GM18511 (cell line): ENCODE measurements around the gene UBLCP1.
"Not testable (repeated sequence)": the region's sequence is repeated elsewhere in the genome, so short reads cannot be mapped to it uniquely, and the experiment has no call there.

ENCODE experiments used
- ATAC-seq: cut with Tn5 transposase; IDR thresholded peaks from one replicate; pipeline ENCODE4 v1.9.1; 2021; ENCODE audit warnings: mild to moderate bottlenecking, moderate library complexity; ENCODE audit not compliant: unreplicated experiment

Gene UBLCP1

DNA sequence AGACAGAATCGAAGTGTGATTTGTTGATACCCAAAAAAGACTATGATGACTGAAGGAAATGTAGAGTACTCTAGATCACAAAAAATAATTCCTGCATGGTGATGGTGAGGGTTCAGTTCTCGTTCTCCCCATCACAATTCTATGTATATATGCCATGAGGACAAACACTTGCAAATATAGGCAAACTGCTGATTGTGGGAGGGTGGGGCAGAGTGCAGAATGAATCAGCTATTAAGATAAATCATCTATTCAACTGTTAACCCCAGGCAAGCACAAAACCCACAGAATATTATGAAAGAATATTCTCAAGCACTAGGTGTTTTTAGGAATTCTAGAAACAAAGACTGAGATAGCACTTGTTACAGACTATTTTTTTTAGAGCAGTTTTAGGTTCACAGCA lies 13.9 kb upstream of the UBLCP1 start:
- no peak for ATAC-seq

DNA sequence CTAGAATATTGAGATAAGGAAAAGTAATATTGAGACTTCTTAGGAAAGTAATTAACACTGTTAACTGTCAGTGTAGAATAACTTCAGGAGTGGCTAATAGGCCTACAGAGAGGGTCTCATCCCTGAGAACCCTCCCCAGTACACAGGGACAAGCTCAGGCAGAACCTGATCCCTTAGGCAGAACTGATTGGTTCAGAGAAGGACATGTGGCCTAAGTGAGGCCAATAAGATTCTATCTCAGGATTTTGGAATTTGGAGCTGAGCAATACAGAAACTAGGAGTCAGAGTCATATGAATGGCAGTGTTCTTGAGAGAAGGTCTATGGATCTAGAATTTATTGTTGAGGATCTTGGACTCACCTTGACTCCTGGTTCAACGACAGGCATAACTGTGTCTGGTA lies 10.9 kb upstream of the UBLCP1 start:
- ATAC-seq, result no peak

DNA sequence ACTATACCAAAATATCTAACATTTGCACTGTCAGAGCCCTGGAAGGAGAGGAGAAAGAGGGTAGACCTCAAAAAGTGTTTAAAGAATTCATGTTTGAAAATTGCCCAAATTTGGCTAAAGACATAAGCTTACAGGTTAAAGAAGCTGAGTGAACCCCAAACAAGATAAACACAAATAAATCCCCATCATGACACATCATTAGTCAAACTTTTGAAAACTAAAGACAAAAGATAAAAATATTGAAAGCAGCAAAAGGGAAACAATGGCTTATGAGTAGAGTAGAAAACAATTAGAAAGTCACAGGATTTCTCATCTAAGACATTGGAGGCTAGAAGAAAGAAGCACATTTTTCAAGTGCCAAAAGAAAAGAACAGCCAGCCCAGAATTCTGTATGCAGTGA lies 6.1 kb upstream of the UBLCP1 start:
- ATAC-seq, result no peak

DNA sequence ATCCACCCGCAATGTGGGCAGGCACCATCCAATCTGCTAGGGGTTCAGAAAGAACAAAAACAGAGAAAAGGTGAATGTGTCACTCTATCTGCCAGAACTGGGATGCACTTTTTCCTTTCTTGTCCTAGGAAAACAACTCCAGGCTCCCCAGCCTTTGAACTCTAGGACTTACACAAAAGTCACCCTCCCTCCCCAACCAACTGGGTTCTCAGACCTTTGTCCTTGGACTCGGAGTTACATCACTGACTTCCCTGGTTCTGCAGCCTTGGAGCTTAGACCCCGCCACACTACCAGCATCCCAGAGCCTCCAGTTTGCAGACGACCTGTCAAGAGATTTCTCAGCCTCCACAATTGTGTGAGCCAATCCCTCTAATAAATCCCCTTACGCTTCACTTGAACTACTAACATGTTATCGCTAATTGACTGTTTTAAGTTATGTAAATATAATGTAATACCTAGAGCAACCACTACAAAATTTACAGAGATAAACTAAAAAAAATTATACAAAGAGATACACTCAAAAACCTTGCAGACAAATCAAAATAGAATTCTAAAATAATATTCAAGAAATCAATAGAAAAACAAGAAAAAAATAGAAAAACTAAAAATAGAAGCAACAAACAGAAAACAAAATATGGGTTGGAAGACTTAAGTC lies 5.3 kb upstream of the UBLCP1 start:
- no peak for ATAC-seq

DNA sequence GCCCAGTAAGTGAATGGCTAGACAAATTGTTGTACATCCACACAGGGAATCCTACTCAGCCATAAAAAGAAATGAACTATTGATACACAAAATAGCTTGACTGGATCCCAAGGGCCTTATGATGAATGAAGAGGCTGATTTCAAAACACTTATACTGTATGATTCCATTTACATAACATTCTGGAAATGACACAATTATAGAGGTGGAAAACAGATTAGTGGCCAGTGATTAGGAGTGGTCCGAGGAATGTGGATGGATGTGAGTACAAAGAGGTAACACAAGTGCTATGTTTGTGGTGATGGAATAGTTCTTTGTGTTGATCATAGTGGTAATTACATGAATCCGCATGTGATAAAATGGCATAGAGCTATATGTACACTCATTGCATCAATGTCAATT lies 4.7 kb upstream of the UBLCP1 start:
- ATAC-seq, result no peak

DNA sequence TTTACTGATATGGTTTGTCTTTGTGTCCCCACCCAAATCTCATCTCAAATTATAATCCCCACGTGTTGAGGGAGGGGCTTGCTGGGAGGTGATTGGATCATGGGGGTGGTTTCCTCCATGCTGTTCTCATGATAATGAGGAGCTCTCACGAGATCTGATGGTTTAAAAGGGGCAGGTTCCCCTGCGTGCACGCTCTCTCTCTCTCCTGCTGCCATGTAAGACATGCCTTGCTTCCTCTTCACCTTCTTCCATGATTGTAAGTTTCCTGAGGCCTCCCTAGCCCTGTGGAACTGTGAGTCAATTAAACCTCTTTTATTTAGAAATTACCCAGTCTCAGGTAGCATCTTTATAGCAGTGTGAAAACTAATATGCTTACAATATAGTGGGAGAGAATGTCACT lies 2.9 kb upstream of the UBLCP1 start:
- not testable (repeated sequence) for ATAC-seq

DNA sequence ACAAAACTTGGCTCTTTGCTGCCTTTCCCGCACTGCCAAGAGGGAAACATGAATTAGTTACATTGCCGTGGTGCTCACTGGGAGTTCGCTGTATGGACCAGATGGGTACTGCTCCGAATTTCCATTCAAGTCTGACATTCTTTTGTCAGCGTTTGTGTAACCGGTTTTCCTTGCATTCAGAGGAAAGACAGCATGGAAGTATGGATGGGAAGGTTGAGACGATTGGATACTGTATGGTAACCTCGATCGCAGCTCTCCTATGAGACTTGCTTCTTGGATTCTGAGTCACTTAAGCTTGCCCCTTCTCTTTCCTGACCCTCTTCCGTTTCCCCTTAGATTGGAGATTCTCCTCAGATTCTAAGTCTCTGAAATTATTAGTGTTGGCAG lies 625 bp upstream of the UBLCP1 start:
- ATAC-seq, result peak; percentile 17

DNA sequence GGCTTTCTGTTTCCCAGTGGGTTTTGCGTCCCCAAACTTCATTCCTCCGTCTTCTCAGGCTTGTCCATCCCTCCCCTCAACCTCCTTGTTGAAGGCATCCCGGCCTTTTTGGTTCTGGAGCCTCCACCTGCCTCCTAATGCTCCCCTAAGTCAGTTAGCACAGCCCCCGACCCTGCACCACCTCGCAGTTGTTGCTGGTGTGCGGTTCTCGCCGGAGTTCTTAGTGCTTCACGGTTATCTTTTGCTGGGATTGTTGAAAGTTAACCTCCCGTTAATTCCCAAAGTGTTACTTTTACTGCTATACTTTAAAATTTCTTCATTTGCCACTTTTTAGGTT lies 447 bp downstream of the UBLCP1 start:
- ATAC-seq, result peak; percentile 25

DNA sequence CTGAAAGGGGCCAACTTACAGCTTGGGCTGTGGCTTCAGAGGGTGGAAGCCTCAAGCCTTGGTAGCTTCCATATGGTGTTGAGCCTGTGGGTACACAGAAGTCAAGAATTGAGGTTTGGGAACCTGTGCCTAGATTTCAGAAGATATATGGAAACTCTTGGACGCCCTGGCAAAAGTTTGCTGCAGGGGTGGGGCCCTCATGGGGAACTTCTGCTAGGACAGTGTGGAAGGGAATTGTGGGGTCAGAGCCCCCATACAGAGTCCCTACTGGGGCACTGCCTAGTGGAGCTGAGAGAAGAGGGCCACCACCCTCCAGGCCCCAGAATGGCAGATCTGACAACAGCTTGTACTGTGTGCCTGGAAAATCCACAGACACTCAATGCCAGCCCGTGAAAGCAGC lies 3.7 kb downstream of the UBLCP1 start:
- ATAC-seq, result not testable (repeated sequence)

DNA sequence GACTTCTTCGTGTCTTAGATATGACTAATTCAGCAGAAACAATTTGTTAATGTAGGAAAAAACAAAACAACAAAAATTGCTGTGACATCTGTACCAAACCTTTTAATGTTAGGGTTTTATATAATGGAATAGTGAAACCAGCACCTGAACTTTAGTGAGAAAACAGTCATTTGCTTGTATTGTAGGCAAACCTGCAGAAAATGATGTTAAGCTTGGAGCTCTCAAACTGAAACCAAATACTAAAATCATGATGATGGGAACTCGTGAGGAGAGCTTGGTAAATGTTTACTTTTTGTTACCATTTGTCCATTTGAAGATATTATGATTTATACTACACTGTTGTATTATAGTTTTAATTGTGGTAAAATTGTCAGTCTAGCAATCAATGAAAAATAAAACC lies 6.6 kb downstream of the UBLCP1 start:
- no peak for ATAC-seq

DNA sequence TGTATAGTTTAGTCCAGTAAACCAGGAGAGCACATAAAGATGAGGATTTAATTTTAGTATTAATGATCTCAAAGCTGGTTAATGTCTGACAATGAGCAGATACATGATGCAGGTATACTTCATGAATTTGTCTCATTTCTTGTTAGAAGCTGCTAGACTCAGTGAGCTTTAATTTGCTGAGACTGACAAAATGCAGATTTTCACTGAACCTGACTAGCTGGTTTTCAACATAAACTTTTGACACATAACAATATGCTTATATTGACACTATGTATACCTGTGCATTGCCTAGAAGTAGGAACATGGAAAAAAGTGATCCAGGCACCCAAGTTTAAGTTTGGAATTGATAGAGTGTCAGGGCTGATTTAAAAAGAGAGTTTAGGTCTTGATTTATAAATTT lies 10.8 kb downstream of the UBLCP1 start:
- ATAC-seq, result no peak

DNA sequence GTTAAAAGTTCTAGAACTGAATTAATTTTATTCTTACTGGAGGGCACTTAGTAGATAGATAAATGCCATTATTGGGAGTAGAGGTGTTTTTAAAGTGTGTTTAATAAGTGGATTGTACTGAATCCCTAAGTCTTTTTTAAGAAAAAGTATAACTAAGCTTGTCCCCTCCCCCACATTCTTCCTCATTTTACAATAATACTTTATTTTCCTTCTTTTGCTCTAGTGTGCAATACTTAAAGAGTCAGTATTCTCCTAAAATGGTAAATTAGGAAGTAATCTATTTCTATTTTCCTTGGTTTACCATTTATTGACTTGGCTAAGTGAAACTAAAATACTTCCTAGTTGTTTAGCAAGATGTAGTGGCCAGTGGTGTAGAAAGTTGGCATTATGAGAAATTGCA lies 11.6 kb downstream of the UBLCP1 start:
- ATAC-seq, result no peak

DNA sequence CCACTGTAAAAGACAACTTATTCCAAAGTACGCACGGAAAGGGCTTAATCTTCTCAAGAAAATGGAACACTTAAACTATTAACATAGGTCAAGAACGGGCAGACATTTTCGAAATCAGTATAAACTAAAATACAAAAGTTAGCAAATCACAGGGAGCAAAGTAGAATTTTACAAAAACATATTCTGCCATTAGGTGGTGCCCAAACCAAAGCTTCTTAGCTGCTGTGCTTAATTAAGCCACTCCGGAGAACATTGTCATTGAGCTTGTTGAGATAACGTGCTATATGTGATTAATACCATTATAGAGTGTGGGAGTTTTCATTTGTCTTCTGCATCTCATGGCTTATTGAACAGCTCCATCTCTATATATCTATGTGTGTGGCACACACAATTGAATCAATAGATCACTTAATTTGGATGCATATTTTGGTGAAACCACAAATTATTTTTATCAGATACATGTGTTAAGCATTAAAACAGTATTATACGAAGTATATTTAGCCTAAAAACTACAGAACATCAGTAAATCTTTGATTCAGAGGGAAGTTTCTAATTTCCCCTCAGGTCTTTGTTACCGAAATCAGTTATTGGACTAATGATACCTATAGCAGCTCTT lies 23.4 kb downstream of the UBLCP1 start:
- no peak for ATAC-seq

DNA sequence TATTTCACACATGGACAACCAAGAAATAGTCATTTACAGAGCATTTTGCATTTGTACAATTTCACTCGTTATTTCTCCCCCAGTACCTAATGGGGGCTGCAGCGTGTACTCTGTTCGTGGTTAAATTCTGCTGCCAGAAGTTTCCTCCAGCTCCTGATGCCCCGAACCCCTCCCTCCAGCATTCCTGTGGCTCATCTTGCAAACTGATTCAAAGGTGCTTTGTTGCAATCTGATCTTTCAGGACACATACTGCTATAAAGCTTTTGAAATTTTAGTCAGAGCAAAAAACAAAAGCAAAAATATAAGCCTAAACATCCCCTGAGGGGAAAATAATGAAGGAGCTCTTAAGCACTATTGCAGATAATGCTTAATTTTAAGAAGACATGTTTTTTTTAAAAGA lies 27.7 kb downstream of the UBLCP1 start:
- ATAC-seq, result no peak

DNA sequence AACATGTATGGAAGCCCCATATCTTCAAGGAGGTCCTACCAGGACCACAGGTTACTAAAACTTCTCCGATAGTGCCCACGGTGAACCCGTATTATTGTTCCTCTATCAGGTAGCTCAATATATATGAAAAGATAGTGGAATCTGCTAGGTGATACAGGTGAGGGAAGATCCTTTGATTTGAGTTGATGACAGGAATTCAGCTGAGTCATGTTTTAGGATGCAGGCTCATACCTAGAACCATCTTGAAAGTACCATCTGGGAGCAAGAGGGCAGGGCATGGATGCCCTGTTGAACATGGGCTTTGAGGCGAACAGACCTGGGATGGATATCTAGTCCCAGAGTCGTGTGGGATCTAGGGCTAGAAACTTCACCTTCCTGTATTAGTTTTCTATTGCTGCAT lies 31.8 kb downstream of the UBLCP1 start:
- no peak for ATAC-seq

DNA sequence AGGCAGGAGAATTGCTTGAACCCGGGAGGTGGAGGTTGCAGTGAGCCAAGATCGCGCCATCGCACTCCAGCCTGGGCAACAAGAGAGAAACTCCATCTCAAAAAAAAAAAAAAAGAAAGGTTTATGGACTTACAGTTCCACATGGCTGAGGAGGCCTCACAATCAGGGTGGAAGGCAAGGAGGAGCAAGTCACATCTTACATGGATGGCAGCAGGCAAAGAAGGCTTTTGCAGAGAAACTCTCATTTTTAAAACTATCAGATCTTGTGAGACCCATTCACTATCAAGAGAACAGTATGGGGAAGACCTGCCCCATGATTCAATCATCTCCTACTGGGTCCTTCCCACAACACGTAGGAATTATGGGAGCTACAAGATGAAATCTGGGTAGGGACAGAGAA lies 34.2 kb downstream of the UBLCP1 start:
- not testable (repeated sequence) for ATAC-seq

DNA sequence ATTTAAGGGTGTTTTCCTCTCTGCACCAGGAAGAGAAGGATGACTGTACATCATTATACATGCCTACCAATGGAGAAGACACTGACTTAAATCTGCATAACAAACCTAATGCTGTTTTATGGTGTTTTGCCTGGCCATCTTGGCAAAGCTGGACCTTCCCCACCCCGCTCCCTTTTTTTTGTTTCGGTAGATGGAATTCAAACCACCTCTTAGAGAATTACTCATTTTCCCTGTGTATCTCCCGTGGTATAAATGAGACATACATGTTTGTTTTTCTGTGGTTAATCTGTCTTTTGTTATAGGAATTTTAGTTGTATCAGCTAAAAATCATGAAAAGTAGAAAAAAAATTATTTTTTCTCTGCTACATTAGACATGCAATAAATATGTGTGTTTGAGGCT lies 38.4 kb downstream of the UBLCP1 start:
- no peak for ATAC-seq

DNA sequence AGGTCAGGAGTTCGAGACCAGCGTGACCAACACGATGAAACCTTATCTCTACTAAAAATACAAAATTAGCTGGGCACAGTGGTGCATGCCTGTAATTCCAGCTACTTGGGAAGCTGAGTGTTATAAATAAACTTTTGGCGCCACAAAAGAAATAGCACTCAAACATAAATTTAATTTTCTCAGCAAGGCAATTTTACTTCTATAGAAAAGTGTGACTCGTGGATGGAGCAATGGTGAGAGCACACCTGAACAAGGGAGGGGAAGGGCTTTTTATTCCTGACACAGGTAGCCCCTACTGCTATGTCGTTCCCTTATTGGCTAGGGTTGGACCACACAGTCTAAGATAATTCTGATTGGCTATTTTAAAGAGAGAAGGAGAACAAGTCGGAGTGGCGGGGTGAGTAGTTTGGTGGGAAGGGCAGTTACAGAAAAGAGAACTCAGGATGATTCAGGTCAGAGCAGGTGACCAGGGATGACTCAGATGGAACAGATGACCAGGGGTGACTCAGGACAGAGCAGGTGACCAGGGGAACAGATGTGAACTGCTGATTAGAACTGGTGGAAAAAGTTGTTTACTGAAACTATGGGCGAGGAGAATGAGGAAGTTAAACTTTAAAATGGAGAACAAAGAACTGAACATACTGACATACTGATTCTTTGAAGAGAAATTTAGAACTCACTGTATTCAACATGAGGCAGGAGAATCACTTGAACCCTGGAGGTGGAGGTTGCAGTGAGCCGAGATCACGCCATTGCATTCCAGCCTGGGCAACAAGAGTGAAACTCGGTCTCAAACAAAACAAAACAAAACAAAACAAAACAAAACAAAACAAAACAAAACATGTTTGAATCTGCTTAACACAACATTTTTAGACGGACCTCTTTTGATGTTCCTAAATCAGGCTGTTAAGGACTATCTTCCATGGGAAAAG lies 39.1 kb downstream of the UBLCP1 start:
- ATAC-seq, result not testable (repeated sequence)

DNA sequence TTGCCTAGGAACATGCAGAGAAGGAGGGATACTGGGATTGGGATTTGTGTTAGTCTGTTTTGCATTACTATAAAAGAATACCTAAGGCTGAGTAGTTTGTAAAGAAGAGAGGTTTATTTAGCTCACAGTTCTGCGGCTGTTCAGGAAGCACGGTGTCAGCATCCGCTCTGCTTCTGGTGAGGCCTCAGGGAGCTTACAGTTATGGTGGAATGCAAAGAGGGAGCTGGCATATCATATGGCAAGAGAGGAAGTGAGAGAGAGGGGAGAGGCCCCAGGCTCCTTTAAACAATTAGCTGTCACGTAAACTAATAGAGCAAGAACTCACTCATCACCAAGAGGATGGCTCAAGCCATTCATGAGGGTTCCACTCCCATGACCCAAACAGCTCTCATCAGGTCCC lies 40.2 kb downstream of the UBLCP1 start:
- no peak for ATAC-seq

DNA sequence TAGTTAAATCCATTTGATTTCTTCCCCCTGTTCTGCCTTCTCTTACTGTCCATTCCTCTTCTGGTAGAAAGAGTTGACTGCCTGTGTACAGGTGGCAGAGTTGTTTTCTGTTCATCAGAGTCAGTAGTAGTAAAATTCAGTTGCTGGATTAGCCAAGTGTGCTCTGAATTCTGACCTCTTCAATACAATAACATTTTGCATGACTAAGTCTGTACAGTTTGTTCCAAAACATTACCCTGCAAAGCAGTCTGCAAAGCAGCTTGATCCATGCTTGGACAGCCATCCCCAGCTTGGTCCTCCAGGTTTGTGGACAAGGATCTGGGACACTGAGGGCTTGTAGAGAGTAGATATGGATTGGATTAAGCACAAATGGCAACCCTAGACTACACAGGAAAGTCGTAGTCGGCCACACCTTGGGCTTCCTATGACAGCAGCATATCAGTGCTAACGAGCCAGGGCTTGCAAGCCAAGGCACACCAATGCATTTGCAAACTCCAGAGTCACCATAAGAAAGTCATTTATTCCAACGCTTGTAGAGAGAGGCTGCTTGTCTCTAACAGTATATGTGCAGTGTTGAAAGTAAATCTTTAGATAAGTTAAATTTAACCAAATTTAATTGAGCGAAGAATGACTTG lies 42.0 kb downstream of the UBLCP1 start:
- no peak for ATAC-seq

DNA sequence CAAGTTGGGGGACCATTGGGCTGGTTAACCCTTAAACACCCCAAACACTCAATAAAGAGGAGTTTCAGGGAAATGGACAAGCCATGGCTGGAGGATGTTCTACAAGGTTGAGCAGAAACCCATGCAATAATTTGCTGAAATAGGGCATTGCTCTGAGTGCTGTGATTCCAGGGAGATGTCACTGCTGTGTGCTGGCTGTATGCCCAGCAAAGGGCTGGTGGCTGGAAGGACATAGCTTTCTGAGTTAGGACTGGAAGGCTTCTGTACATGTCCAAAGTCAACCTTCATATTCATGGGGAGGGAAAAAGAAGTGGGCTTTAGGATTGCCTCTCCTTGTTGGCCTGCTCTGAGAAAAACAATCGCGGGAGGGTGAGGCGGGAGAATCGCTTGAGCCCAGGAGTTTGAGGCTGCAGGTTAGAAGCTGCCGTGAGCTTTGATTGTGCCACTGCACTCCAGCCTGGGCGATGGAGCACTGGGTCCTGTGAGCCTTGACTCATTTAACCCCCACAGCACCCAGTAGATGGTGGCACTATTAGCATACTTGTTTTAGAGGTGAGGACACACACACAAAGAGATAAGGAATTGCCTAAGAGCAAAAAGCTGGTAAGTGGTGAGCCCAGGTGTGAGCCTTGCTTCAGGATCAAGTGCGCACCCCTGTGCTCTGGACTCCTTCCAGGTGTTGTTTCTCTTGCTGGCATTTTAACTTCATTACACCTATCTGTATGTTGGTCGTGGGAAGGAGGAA lies 46.8 kb downstream of the UBLCP1 start:
- no peak for ATAC-seq
